ENCODE measurements around the gene SMARCA2.

Gene SMARCA2

GRCh38 chr9:2119566-2119965, 104.4 kb downstream of the SMARCA2 start:
- Histone ChIP-seq H3K4me2 (ENCODE audit: low read length) (no peak overlapping the region), H3K36me3 (replicated peaks; ENCODE audit: low read depth, low read length) (peaks cover 94% of the 10 kb centered on the region), H4K20me1 (ENCODE audit: insufficient read depth, low read length) (peaks cover 6% of the 10 kb centered on the region; the same call in 1 of the 2 replicates), H3K9me3 (ENCODE audit: insufficient read depth, low read length) (no peaks in the 10 kb centered on the region), H3K4me1 (ENCODE audit: low read length) (no peaks in the 10 kb centered on the region), H3K27ac (ENCODE audit: low read length) (no peak overlapping the region), H3K27me3 (ENCODE audit: low read depth, low read length) (no peaks in the 10 kb centered on the region), H3K4me3 (ENCODE audit: low read length) (no peak overlapping the region), H3K9ac (ENCODE audit: low read length) (no peak overlapping the region), H3K79me2 (ENCODE audit: low read length) (peaks cover 13% of the 10 kb centered on the region), H2AFZ (ENCODE audit: low read depth, low read length) (no peak overlapping the region)
- TF ChIP-seq EZH2phosphoT487 (IDR thresholded peaks at IDR 0.05; ENCODE audit: low read depth), result no peak
- no peak for TF ChIP-seq CTCF (IDR thresholded peaks at IDR 0.05; ENCODE audit: low read depth, low read length)

GRCh38 chr9:2120926-2121689, 106.0 kb downstream of the SMARCA2 start:
- Histone ChIP-seq H3K9ac (ENCODE audit: low read length) (no peak overlapping the region), H3K27me3 (ENCODE audit: low read depth, low read length) (no peaks in the 10 kb centered on the region), H3K9me3 (ENCODE audit: insufficient read depth, low read length) (no peaks in the 10 kb centered on the region), H3K79me2 (ENCODE audit: low read length) (peaks cover 29% of the 10 kb centered on the region), H2AFZ (ENCODE audit: low read depth, low read length) (no peak overlapping the region), H3K36me3 (replicated peaks; ENCODE audit: low read depth, low read length) (peaks cover 93% of the 10 kb centered on the region), H4K20me1 (ENCODE audit: insufficient read depth, low read length) (peaks cover 14% of the 10 kb centered on the region; the same call in 1 of the 2 replicates), H3K4me3 (ENCODE audit: low read length) (no peak overlapping the region), H3K4me2 (ENCODE audit: low read length) (no peak overlapping the region), H3K4me1 (ENCODE audit: low read length) (peaks cover 6% of the 10 kb centered on the region), H3K27ac (ENCODE audit: low read length) (no peak overlapping the region)
- TF ChIP-seq CTCF (IDR thresholded peaks at IDR 0.05; ENCODE audit: low read depth, low read length) (no peak), EZH2phosphoT487 (IDR thresholded peaks at IDR 0.05; ENCODE audit: low read depth) (no peak)

GRCh38 chr9:2122299-2122698, 107.2 kb downstream of the SMARCA2 start:
- peaks cover 40% of the 10 kb centered on the region for H3K79me2 ChIP-seq (ENCODE audit: low read length)
- H4K20me1 ChIP-seq (ENCODE audit: insufficient read depth, low read length), result peaks cover 25% of the 10 kb centered on the region
- no peak overlapping the region for H3K4me3 ChIP-seq (ENCODE audit: low read length)
- H2AFZ ChIP-seq (ENCODE audit: low read depth, low read length), result no peak overlapping the region
- no peaks in the 10 kb centered on the region for H3K27me3 ChIP-seq (ENCODE audit: low read depth, low read length)
- TF ChIP-seq CTCF (IDR thresholded peaks at IDR 0.05; ENCODE audit: low read depth, low read length) (no peak), EZH2phosphoT487 (IDR thresholded peaks at IDR 0.05; ENCODE audit: low read depth) (no peak)
- no peaks in the 10 kb centered on the region for H3K9me3 ChIP-seq (ENCODE audit: insufficient read depth, low read length)
- H3K27ac ChIP-seq (ENCODE audit: low read length), result no peak overlapping the region
- no peak overlapping the region for H3K9ac ChIP-seq (ENCODE audit: low read length)
- H3K4me1 ChIP-seq (ENCODE audit: low read length), result peaks cover 7% of the 10 kb centered on the region
- peaks cover 94% of the 10 kb centered on the region for H3K36me3 ChIP-seq (replicated peaks; ENCODE audit: low read depth, low read length)
- no peak overlapping the region for H3K4me2 ChIP-seq (ENCODE audit: low read length)

GRCh38 chr9:2125906-2126305, 110.8 kb downstream of the SMARCA2 start:
- H4K20me1 ChIP-seq (ENCODE audit: insufficient read depth, low read length), result peaks cover 54% of the 10 kb centered on the region
- no peak for TF ChIP-seq EZH2phosphoT487 (IDR thresholded peaks at IDR 0.05; ENCODE audit: low read depth)
- no peak for TF ChIP-seq CTCF (IDR thresholded peaks at IDR 0.05; ENCODE audit: low read depth, low read length)
- H3K79me2 ChIP-seq (ENCODE audit: low read length), result peaks cover 76% of the 10 kb centered on the region
- H3K4me2 ChIP-seq (ENCODE audit: low read length), result no peak overlapping the region
- no peak overlapping the region for H3K9ac ChIP-seq (ENCODE audit: low read length)
- no peak overlapping the region for H3K4me3 ChIP-seq (ENCODE audit: low read length)
- peaks cover 86% of the 10 kb centered on the region for H3K36me3 ChIP-seq (replicated peaks; ENCODE audit: low read depth, low read length)
- H3K4me1 ChIP-seq (ENCODE audit: low read length), result peaks cover 7% of the 10 kb centered on the region
- no peak overlapping the region for H2AFZ ChIP-seq (ENCODE audit: low read depth, low read length)
- no peaks in the 10 kb centered on the region for H3K9me3 ChIP-seq (ENCODE audit: insufficient read depth, low read length)
- H3K27ac ChIP-seq (ENCODE audit: low read length), result peak overlapping the region; percentile 1; the same call in 1 of the 2 replicates
- no peaks in the 10 kb centered on the region for H3K27me3 ChIP-seq (ENCODE audit: low read depth, low read length)

All from OCI-LY3 (cell line).